NCI-H2081 treated with DMSO at 0.1 percent for 48 hours (cell line): ENCODE data around the gene UBXN7.
"Not testable (repeated sequence)": the region's sequence is repeated elsewhere in the genome, so short reads cannot be mapped to it uniquely, and the experiment has no call there.

ENCODE experiments used
- DNase-seq: peaks from one replicate; lab custom pipeline; 2025; lab: John Stamatoyannopoulos, UW

Gene UBXN7

DNA sequence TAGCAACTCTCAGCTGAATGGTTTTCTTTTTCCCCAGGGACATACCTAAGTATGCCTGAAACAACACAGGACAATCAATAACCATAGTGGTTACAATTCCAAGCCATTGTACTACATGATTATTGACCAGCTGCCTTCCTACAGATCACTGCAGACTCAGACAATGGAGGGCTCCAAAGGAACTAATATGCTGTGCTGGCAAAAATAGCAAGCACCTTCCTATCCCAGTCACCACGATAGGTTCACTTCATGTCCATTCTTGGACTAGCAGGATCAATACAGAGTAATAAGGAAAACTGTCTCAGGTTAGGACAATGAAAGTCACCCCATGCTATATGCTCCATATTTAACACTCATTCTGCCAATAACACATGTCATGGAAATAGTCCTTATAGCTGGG lies 76.6 kb downstream of the UBXN7 start:
- no peak for DNase-seq

DNA sequence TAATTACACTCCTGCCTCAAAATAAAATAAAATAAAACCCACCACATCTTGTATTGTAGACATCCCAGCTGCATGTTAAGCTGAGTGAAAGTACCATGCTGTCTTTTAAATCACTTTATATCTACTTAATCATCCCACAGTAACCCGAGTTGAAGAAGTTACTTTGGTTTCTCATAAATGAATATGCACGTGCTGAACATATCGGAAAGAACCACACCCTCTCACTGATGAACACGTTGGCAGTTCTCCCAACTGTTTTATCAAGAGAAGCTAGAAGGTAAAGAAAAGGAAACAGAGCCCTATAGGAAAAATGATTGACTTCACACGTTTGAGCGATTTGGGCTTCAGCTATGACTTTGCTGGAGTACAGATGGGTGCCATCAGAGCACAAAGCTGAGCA lies 78.1 kb downstream of the UBXN7 start:
- DNase-seq: no peak

- no peak for DNase-seq
Observed at GRCh38 chr3:196351541-196351940, 80.7 kb downstream of the UBXN7 start.

DNA sequence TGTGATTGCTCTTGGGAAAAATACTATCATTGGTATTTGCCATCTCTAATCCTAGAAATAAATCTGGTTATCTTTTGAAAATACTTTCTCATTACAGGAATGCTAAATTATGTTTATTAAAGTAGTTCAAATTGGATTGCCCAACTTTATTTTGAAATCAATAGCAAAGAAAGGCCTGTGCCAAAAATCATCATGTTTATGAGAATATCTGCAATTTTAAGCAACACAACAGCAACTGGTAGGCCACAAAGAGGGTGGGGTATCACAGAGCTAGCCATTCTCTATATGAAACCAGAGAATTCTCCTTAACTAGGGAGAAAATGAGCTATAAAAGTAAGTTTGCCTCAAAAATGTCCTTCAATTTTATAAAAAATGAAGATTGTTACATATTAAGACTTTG lies 82.2 kb downstream of the UBXN7 start:
- no peak for DNase-seq

DNA sequence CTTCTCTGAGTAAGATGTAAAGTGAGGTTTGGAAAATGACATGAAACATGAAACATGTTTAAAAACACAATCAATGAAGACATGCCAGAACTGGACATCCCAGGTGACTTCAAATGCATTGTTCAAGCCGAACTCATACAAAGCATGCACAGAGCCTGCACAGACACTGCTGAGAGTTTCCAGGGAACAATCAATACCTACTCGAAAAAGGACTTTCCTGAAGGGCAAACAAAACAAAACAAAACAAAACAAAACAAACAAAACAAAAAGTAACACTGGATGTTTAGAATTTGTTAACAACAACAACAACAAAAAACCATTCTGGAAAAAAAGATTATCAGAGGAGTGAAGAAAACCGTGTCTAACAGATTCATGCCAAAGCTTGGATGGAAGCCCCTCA lies 83.5 kb downstream of the UBXN7 start:
- no peak for DNase-seq

GRCh38 chr3:196344663-196345062 lies 87.6 kb downstream of the UBXN7 start:
- no peak for DNase-seq

DNA sequence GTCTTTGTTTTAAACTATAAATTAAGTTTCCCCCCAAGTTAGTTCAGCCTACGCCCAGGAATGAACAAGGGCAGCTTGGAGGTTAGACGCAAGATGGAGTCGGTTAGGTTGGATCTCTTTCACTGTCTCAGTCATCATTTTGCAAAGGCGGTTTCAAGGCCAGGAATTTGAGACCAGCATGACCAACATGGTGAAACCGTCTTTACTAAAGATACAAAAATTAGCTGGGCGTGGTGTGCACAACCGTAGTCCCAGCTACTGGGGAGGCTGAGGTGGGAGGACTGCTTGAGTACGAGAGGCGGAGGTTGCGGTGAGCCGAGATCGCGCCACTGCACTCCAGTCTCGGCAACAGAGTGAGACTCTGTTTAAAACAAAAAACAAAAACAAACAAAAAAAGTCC lies 88.3 kb downstream of the UBXN7 start:
- not testable (repeated sequence) for DNase-seq

GRCh38 chr3:196341137-196341536 lies 91.1 kb downstream of the UBXN7 start:
- no peak for DNase-seq

GRCh38 chr3:196340466-196340865 lies 91.8 kb downstream of the UBXN7 start:
- no peak for DNase-seq

DNA sequence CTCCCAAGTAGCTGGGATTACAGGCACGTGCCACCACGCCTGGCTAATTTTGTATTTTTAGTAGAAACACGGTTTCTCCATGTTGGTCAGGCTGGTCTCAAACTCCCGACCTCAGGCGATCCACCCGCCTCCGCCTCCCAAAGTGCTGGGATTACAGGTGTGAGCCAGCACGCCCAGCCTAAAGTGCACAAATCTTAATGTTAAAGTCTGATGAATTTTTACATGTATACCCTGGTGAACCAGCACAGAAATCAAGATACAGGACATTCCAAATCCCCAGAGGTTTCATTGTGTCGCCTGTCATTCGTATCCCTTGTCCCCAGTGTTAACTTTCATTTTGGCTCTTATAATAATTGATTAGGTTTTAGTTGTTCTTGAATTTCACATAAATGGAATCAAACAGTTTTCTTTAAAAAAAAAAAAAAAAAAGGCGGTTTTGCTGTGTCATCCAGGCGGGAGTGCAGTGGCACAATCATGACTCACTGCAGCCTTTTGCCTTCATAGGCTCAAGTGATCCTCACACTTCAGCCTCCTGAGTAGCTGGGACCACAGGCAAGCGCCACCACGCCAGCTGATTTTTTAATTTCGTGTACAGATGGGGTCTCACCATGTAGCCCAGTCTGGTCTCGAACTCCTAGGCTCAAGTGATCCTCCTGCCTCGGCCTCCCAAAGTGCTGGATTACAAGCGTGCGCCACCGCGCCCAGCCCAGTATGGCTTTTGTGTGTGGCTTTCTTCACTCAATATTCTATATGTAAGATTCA lies 92.6 kb downstream of the UBXN7 start:
- DNase-seq: no peak

- no peak for DNase-seq
Observed at GRCh38 chr3:196339044-196339443, 93.2 kb downstream of the UBXN7 start.

DNA sequence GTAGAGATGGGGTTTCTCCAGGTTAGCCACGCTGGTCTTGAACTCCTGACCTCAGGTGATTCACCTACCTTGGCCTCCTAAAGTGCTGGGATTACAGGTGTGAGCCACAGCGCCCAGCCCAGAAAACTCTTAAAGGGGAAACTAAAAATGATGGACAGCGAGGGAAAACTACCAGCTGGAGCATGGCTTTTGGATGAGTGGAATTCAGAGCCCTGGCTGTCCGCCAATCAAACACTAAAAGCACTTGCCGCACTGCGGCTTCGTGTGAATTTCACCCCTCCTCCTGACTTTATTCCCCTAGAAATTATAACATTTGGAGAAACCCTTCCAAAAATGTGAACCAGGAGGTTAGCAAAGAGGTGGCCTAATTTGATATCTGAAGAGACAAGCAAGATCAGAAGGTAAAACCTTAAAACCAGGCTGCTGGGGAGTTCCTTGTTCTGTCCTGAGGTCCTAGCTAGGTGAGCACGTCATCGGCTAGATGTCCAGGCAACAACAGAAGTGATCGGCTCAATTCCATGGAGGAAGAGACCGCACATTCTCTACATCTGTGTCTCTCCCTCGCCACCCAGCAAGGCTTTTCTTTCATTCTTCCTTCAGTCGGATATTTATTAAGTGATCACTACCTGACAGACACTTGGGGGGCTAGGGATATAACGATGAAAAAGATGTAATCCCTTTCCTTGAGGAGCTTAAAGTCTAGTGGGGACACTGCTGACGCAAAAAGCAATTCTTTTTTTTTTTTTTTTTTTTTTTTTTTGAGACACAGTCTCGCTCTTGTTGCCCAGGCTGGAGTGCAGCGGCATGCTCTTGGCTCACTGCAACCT lies 95.7 kb downstream of the UBXN7 start:
- no peak for DNase-seq

DNA sequence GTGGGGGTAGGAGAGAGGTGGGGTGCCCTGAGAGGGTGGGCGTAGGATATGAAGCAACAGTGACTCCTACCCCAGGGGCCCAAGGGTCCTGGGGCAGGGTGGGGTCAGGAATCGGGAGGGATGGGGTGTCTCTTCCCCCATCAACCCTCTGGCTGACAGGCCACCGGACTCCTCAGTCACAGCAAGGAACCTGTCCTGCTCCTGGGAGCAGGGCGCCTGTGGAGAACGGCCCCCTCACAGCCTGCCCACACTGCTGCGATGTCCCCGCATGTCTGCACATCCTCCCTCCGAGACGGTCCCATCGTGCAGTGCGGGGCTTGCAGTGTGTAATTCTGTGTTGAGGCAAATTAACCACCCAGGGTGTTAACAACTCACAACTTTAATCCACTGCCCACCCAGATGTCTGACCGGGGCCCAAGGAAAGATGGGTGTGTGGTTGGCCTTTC lies 96.7 kb downstream of the UBXN7 start:
- DNase-seq: no peak

- DNase-seq: no peak
Observed at GRCh38 chr3:196334982-196335381, 97.2 kb downstream of the UBXN7 start.

DNA sequence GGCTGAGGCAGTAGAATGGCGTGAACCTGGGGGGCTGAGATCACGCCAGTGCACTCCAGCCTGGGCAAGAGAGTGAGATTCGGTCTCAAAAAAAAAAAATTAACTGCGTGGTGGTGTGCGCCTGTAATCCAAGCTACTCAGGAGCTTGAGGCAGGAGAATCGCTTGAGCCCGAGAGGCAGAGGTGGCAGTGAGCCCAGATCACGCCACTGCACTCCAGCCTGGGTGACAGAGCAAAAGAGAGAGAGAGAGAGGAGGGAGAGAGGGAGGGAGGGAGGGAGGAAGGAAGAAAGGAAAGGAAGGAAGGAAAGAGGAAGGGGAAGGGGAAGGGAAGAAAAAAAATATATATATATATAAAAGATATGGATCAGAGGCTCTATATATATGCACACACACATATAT lies 100.1 kb downstream of the UBXN7 start:
- no peak for DNase-seq

- DNase-seq: no peak
Observed at GRCh38 chr3:196327405-196327804, 104.8 kb downstream of the UBXN7 start.

GRCh38 chr3:196326936-196327335 lies 105.3 kb downstream of the UBXN7 start:
- DNase-seq: no peak

GRCh38 chr3:196323691-196324090 lies 108.5 kb downstream of the UBXN7 start:
- no peak for DNase-seq

DNA sequence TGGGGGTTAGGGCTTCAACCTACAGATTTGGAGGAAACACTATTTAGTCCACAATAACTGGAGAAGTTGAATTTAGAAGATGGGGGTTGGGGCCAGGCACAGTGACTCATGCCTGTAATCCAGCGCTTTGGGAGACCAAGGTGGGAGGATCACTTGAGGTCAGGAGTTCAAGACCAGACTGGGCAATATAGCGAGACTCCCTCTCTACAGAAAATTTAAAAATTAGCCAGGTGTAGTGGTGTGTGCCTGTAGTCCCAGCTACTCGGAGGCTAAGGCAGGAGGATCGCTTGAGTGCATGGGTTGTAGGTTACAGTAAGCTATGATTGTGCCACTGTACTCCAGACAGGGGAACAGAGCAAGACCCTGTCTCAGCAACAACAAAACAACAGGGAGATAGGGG lies 109.2 kb downstream of the UBXN7 start:
- DNase-seq: no peak

GRCh38 chr3:196321162-196321561 lies 111.1 kb downstream of the UBXN7 start:
- DNase-seq: no peak

DNA sequence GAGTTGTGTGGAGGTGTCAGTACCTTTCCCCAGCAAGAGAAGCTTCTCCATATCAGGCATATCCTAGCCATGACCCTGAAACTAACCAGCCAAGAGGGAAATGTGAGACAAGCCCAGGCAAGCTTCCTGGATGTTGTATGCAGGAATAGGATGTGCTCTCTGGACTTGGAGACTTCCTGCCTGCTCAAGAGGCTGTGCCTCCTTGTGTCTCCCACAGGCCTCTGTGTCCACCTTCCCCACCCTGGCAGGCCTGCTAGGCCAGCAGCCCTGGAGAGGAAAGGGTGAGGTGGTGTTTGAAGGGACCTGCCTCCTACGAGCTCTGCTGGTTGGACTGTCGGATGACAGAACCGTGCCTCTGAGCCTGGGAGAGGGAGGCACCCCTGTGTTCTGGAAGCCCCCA lies 112.1 kb downstream of the UBXN7 start:
- no peak for DNase-seq

DNA sequence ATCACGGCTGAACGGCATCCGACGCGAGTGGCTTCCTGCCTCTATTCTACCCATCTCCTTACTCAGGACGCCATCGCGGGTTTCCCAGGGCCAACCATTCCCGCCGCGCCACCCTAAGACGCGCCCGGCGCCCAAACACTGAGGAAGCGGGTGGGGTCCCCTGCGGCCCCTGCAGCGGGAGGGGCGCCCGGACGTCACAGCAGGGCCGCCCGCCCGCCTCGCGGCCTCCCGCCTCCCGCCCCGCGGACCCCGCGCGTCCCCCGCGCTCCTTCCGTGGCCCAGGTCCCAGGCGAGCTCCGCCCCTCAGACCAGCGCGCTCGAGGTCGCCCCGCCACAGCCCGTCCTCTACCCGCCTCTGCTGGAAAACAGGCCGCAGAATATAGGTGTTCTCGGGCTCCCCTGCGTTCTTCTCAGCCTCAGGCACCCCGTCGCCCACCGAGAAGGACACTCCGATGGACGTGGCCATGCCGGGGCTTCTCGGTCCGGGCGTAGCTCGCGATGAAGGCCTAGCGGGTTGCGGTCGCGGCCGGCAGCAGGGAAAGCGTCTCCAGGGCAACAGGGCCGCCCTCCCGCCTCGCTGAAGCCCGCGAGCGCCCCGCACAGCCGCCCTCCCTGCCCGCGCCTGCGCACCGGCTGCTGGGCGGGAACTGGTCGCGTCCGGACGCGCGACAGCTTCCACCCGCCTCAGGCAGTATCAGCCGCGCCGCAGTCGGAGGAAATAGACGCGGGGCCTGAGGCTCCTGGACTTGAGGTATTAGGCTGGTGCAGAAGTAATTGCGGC lies 114.3 kb downstream of the UBXN7 start, which contains the start of gene DYNLT2B:
DYNLT2B (minus strand) TSS at position 554 of the 781 bp plus-strand sequence; CDS start at position 466, 88 bp downstream.
- DNase-seq: peak; percentile 78
